SK-N-SH (cell line): ENCODE data around the gene LRRC66. TPM values are rescaled to one million over a fixed set of nuclear protein-coding genes. Genes with fewer than 3 reads are reported as not detected.

Source experiments
- CTCF ChIA-PET: fragments of 300-600, 350-600 bp; formaldehyde crosslinking; extraction: SDS; loops from one replicate; lab custom pipeline; 2021; lab: Yijun Ruan, JAX
- POLR2A ChIA-PET: fragments of 350-600 bp; sonication (Branson Sonifier 250); formaldehyde crosslinking; extraction: SDS; loops from one replicate; lab custom pipeline; 2020; ENCODE audit warnings: antibody characterized with exemption, inconsistent platforms; lab: Yijun Ruan, JAX
- DNase-seq: peaks from one replicate; pipeline ENCODE4 v3.0.0; 2012
- H2AFZ ChIP-seq: fragments of 200-600 bp; sonication (generic); 2 replicates; pipeline ENCODE4 v1.8.1; 2016; ENCODE audit warnings: antibody characterized with exemption, mild to moderate bottlenecking, low read depth
- H3F3A ChIP-seq: fragments of 200-600 bp; sonication (generic); replicated peaks from 2 replicates; pipeline ENCODE3; 2016; ENCODE audit warnings: antibody characterized with exemption, mild to moderate bottlenecking; ENCODE audit not compliant: insufficient read depth
- H3K27ac ChIP-seq, 2 experiments: fragments of 200-500 bp in 1 of 2; fragments of 200-600 bp in 1 of 2; sonication (Bioruptor generic) in 1 of 2; sonication (generic), shearing (Covaris generic) in 1 of 2; 2 replicates each; pipeline versions ENCODE4 v1.5.1 to v1.6.1; 2014 to 2016; ENCODE audit warnings: low read depth in 2 of 2, inconsistent platforms in 1 of 2, low read length in 1 of 2, mild to moderate bottlenecking in 1 of 2, mixed read lengths in 1 of 2
- H3K27me3 ChIP-seq: fragments of 200-600 bp; sonication (generic), shearing (Covaris generic); 2 replicates; pipeline ENCODE4 v1.6.1; 2016; ENCODE audit warnings: mixed run types; ENCODE audit not compliant: insufficient read depth
- H3K36me3 ChIP-seq, 2 experiments: fragments of 200-500 bp in 1 of 2; fragments of 200-600 bp in 1 of 2; sonication (Bioruptor generic) in 1 of 2; sonication (generic) in 1 of 2; replicated peaks in 1 of 2; 2 replicates each; pipeline versions ENCODE3 to v1.5.1; 2014 to 2016; ENCODE audit warnings: low read length in 1 of 2, mild to moderate bottlenecking in 1 of 2; ENCODE audit not compliant: insufficient read depth in 2 of 2, control insufficient read depth in 1 of 2
- H3K4me1 ChIP-seq, 2 experiments: fragments of 200-500 bp in 1 of 2; fragments of 200-600 bp in 1 of 2; sonication (Bioruptor generic) in 1 of 2; sonication (generic), shearing (Covaris generic) in 1 of 2; 2 replicates each; pipeline versions ENCODE4 v1.5.1 to v1.6.1; 2014 to 2016; ENCODE audit warnings: low read depth in 1 of 2, low read length in 1 of 2, mixed run types in 1 of 2; ENCODE audit not compliant: insufficient read depth in 2 of 2, control insufficient read depth in 1 of 2
- H3K4me2 ChIP-seq: fragments of 200-600 bp; sonication (generic), shearing (Covaris generic); 2 replicates; pipeline ENCODE4 v1.6.1; 2017; ENCODE audit warnings: mixed run types
- H3K4me3 ChIP-seq, 2 experiments: fragments of 200-500 bp in 1 of 2; fragments of 200-600 bp in 1 of 2; sonication (Bioruptor generic) in 1 of 2; sonication (generic), shearing (Covaris generic) in 1 of 2; 2 replicates each; pipeline versions ENCODE4 v1.5.1 to v1.8.1; 2014 to 2016; ENCODE audit warnings: low read depth in 2 of 2, inconsistent platforms in 1 of 2, low read length in 1 of 2, mild to moderate bottlenecking in 1 of 2, mixed read lengths in 1 of 2, moderate library complexity in 1 of 2
- H3K79me2 ChIP-seq: fragments of 200-600 bp; sonication (generic); 2 replicates; pipeline ENCODE4 v1.8.1; 2017; ENCODE audit warnings: mild to moderate bottlenecking; ENCODE audit not compliant: insufficient read depth
- H3K9ac ChIP-seq: fragments of 200-600 bp; sonication (generic); 2 replicates; pipeline ENCODE4 v1.6.1; 2017; ENCODE audit warnings: mixed run types
- H3K9me2 ChIP-seq: fragments of 200-600 bp; sonication (generic); 2 replicates; pipeline ENCODE4 v1.6.1; 2017; ENCODE audit warnings: mixed run types
- H3K9me3 ChIP-seq: fragments of 200-600 bp; sonication (generic); 2 replicates; pipeline ENCODE4 v1.6.1; 2017; ENCODE audit warnings: mixed run types, mild to moderate bottlenecking, moderate library complexity
- H4K20me1 ChIP-seq: fragments of 200-600 bp; sonication (generic); 2 replicates; pipeline ENCODE4 v1.6.1; 2017; ENCODE audit warnings: mild to moderate bottlenecking, mixed run types; ENCODE audit not compliant: insufficient read depth
- CHD2 ChIP-seq: fragments of 150-350 bp; IDR thresholded peaks from 2 replicates; pipeline ENCODE4 v1.6.1; 2018; ENCODE audit warnings: low read length; ENCODE audit not compliant: partially characterized antibody
- CTCF ChIP-seq: fragments of 200-600 bp; sonication (generic); IDR thresholded peaks from 2 replicates; pipeline ENCODE4 v1.6.1; 2017; ENCODE audit warnings: antibody characterized with exemption, mild to moderate bottlenecking, moderate library complexity
- ELF1 ChIP-seq: IDR thresholded peaks from 2 replicates; pipeline ENCODE4 v1.4.0; 2012
- EP300 ChIP-seq, 2 experiments: IDR thresholded peaks; 2 replicates each; pipeline versions ENCODE4 v1.4.0 to v1.6.1; 2012; ENCODE audit warnings: borderline replicate concordance in 1 of 2, low read depth in 1 of 2, low read length in 1 of 2
- FOSL2 ChIP-seq: IDR thresholded peaks from 2 replicates; pipeline ENCODE4 v1.4.0; 2012; ENCODE audit warnings: low read depth, mild to moderate bottlenecking, moderate library complexity, borderline replicate concordance
- GATA2 ChIP-seq: sonication (generic); formaldehyde crosslinking; IDR thresholded peaks from 2 replicates; pipeline ENCODE4 v1.5.0; 2020; ENCODE audit warnings: mild to moderate bottlenecking, missing genetic modification reagents
- IRF3 ChIP-seq: fragments of 150-350 bp; IDR thresholded peaks from 2 replicates; pipeline ENCODE4 v1.6.1; 2016; ENCODE audit warnings: mild to moderate bottlenecking, low read depth, low read length
- NRF1 ChIP-seq: IDR thresholded peaks from 2 replicates; pipeline ENCODE4 v1.6.1; 2012; ENCODE audit warnings: low read depth, mild to moderate bottlenecking, low read length
- POLR2AphosphoS5 ChIP-seq: IDR thresholded peaks from 2 replicates; pipeline ENCODE4 v1.6.1; 2012; ENCODE audit warnings: low read depth, low read length
- REST ChIP-seq: IDR thresholded peaks from 2 replicates; pipeline ENCODE4 v1.6.1; 2012; ENCODE audit warnings: mild to moderate bottlenecking, low read depth, low read length, moderate library complexity
- RFX5 ChIP-seq: IDR thresholded peaks from 2 replicates; pipeline ENCODE4 v1.6.1; 2012; ENCODE audit warnings: mild to moderate bottlenecking, improper control_type of control experiment, low read length
- SMC3 ChIP-seq: IDR thresholded peaks from 2 replicates; pipeline ENCODE4 v1.6.1; 2012; ENCODE audit warnings: low read depth, low read length, improper control_type of control experiment
- TAF1 ChIP-seq: IDR thresholded peaks from 2 replicates; pipeline ENCODE4 v1.6.1; 2012; ENCODE audit warnings: low read depth, mild to moderate bottlenecking, low read length, moderate library complexity, borderline replicate concordance
- TCF12 ChIP-seq: IDR thresholded peaks from 2 replicates; pipeline ENCODE4 v1.4.0; 2012
- TEAD4 ChIP-seq: IDR thresholded peaks from 2 replicates; pipeline ENCODE4 v1.4.0; 2012; ENCODE audit warnings: mild to moderate bottlenecking, borderline replicate concordance; ENCODE audit not compliant: insufficient read depth
- YY1 ChIP-seq: IDR thresholded peaks from 2 replicates; pipeline ENCODE4 v1.4.0; 2012; ENCODE audit warnings: low read depth, mild to moderate bottlenecking
- ZBTB33 ChIP-seq: IDR thresholded peaks from 2 replicates; pipeline ENCODE4 v1.4.0; 2012; ENCODE audit warnings: low read depth, borderline replicate concordance
- WGBS: methylation state at CpG from one replicate; pipeline ENCODE4 v1.1.6; 2017; ENCODE audit warnings: low lambda C conversion rate; 5-methylcytosine and 5-hydroxymethylcytosine counted together
- polyA plus RNA-seq, 3 experiments: library from polyadenylated mRNA; depleted of rRNA; stranded (reverse); fragments of >200 nt; gene quantifications; 2 replicates each; pipeline ENCODE4 v1.2.3, GENCODE V29; 2012
- TF ChIP-seq, protein P1 (sequence below): IDR thresholded peaks from 2 replicates; pipeline ENCODE4 v1.4.0; 2012; ENCODE audit warnings: low read depth

LRRC66 gene
- polyA plus RNA-seq, 1 of the 3 experiments (the other 2 are of a cell fraction) = 0.07 TPM

DNA sequence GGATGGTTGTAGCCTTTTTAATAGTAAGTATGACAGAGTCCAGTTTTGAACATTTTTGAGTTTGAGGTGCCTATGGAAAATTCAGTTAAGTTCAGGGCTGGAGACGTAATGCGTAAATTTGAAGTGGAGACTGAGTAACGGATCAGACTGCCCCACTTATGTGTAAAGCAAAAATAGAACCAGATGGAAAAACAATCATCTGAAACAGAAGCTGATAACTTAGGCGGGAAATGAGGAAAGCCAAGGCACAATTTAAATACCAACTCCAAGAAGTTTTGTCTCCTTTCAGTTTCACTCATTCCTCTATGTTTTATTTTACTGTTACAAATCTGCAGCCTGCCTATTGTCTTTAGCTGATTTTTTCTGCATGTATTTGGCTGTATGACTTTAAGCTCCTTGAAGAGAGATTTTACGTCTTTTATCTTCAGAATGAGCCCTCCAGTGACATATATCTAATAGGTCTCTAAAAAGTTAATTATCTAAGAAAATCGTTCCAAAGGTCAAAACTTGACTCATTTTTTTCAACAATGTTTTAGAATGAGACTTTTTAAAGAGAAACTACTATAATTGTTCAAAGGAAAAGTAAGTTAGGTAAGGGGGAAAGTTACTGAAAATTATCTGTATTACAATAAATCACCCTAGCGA, 16.8 kb upstream of the LRRC66 start:
- peak overlapping the region; percentile 79 for H2AFZ ChIP-seq

GRCh38 chr4:52035190-52035589, 15.0 kb upstream of the LRRC66 start:
- 99% methylated on average over 2 of the region's 2 CpGs for WGBS
- H3K9ac ChIP-seq = no peak overlapping the region
- no peaks in the 10 kb centered on the region for H3K9me3 ChIP-seq
- no peak overlapping the region for H3K4me2 ChIP-seq
- ChIA-PET CTCF (no interaction called here), POLR2A (no interaction called here)
- H4K20me1 ChIP-seq = no peaks in the 10 kb centered on the region
- no peaks in the 10 kb centered on the region for H3K27me3 ChIP-seq
- H3F3A ChIP-seq = no peaks in the 10 kb centered on the region
- H2AFZ ChIP-seq = no peak overlapping the region
- no peak overlapping the region for H3K4me3 ChIP-seq
- H3K9me2 ChIP-seq = no peaks in the 10 kb centered on the region
- H3K4me1 ChIP-seq = peaks cover 4 to 14% of the 10 kb centered on the region in 2 experiments; a peak in 2 of 4 replicates
- peaks cover 21 to 26% of the 10 kb centered on the region in 2 experiments for H3K36me3 ChIP-seq
- H3K27ac ChIP-seq = no peak overlapping the region
- no peak for DNase-seq
- H3K79me2 ChIP-seq = peaks cover 72% of the 10 kb centered on the region
- no peak for TF ChIP-seq TCF12
- no peak for TF ChIP-seq IRF3
- no peak for TF ChIP-seq CTCF
- no peak for TF ChIP-seq TEAD4
- no peak for TF ChIP-seq REST
- TF ChIP-seq TAF1 = no peak
- TF ChIP-seq CHD2 = no peak
- no peak for TF ChIP-seq ELF1
- TF ChIP-seq SMC3 = no peak
- no peak for TF ChIP-seq RFX5

More for the DNA sequence above, 16.8 kb upstream of the LRRC66 start:
- WGBS = 54% methylated on average over 7 of the region's 7 CpGs
- Histone ChIP-seq H3F3A (no peaks in the 10 kb centered on the region), H3K4me3 (peak overlapping the region; percentile 61 to 77), H3K9ac (peak overlapping the region; percentile 81), H3K9me3 (no peaks in the 10 kb centered on the region), H3K79me2 (peaks cover 55% of the 10 kb centered on the region), H3K27me3 (no peaks in the 10 kb centered on the region), H4K20me1 (no peaks in the 10 kb centered on the region)
- DNase-seq = no peak
- POLR2A ChIA-PET = no interaction called here
- TF ChIP-seq NRF1 = no peak
- no peak for TF ChIP-seq YY1
- no peak for TF ChIP-seq ELF1
- TF ChIP-seq ZBTB33 = no peak
- TF ChIP-seq GATA2 (CRISPR knock-in tag) = no peak
- TF ChIP-seq EP300 (IDR thresholded peaks at IDR 0.05; ENCODE audit: borderline replicate concordance in 1 of 2, low read depth in 1 of 2, low read length in 1 of 2) = no peak
- no peak for TF ChIP-seq FOSL2
- TF ChIP-seq POLR2AphosphoS5 = no peak
- TF ChIP-seq, protein P1, sequence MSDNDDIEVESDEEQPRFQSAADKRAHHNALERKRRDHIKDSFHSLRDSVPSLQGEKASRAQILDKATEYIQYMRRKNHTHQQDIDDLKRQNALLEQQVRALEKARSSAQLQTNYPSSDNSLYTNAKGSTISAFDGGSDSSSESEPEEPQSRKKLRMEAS = no peak
- TF ChIP-seq, all 33 proteins: peak for 0
- Histone ChIP-seq H3K4me2 (peak overlapping the region; percentile 75), H3K27ac (peak overlapping the region; percentile 35 to 64; a peak in 3 of 4 replicates), H3K36me3 (peaks cover 11 to 12% of the 10 kb centered on the region in 2 experiments), H3K9me2 (no peaks in the 10 kb centered on the region), H3K4me1 (peaks cover 4 to 14% of the 10 kb centered on the region in 2 experiments; a peak in 2 of 4 replicates)
- CTCF ChIA-PET = interaction anchor here (1.3 to 1.7 kb wide), 3 partner anchors 11 to 141 kb away, joined by 3 to 7 read pairs (median 6); no protein-coding TSS in a partner anchor
